LNCaP clone FGC (cell line): ENCODE data around the gene PIP4K2C.

Experiments used
- DNase-seq: peaks from one replicate; pipeline ENCODE4 v3.0.0-alpha.2; 2011; ENCODE audit warnings: low read depth
- H3K4me3 ChIP-seq: 2 replicates; pipeline ENCODE4 v1.5.1; 2011; ENCODE audit warnings: mild to moderate bottlenecking, low read depth, low read length, control low read depth
- CTCF ChIP-seq: IDR thresholded peaks from 2 replicates; pipeline ENCODE4 v1.5.1; 2012; ENCODE audit warnings: mild to moderate bottlenecking; ENCODE audit not compliant: control insufficient read depth, insufficient read depth; ENCODE audit errors: extremely low read depth

The PIP4K2C gene

GRCh38 chr12:57624441-57625220 lies 33.6 kb downstream of the PIP4K2C start:
- no peak for DNase-seq
- H3K4me3 ChIP-seq = no peak overlapping the region
- TF ChIP-seq CTCF = no peak

- no peak for TF ChIP-seq CTCF
- no peak overlapping the region for H3K4me3 ChIP-seq
- no peak for DNase-seq
These were observed 34.5 kb downstream of the PIP4K2C start for GRCh38 chr12:57625261-57626032.

GRCh38 chr12:57626111-57626920 lies 35.3 kb downstream of the PIP4K2C start:
- no peak for TF ChIP-seq CTCF
- no peak overlapping the region for H3K4me3 ChIP-seq
- no peak for DNase-seq

- TF ChIP-seq CTCF = no peak
- H3K4me3 ChIP-seq = no peak overlapping the region
- DNase-seq = no peak
These were observed 36.0 kb downstream of the PIP4K2C start for GRCh38 chr12:57626921-57627445.

- H3K4me3 ChIP-seq = no peak overlapping the region
- DNase-seq = no peak
- no peak for TF ChIP-seq CTCF
These were observed 36.7 kb downstream of the PIP4K2C start for GRCh38 chr12:57627501-57628279.
